GM19239 (cell line): Measurements from ENCODE around the gene AGK.

Source experiments
- DNase-seq: peaks from one replicate; pipeline ENCODE4 v3.0.0; 2011; ENCODE audit warnings: low spot score; ENCODE audit not compliant: insufficient read length
- FAIRE-seq: peaks from 2 replicates; lab custom pipeline; 2011; peaks lifted over from hg19 to GRCh38; lab: Jason Lieb, UNC

The AGK gene

DNA sequence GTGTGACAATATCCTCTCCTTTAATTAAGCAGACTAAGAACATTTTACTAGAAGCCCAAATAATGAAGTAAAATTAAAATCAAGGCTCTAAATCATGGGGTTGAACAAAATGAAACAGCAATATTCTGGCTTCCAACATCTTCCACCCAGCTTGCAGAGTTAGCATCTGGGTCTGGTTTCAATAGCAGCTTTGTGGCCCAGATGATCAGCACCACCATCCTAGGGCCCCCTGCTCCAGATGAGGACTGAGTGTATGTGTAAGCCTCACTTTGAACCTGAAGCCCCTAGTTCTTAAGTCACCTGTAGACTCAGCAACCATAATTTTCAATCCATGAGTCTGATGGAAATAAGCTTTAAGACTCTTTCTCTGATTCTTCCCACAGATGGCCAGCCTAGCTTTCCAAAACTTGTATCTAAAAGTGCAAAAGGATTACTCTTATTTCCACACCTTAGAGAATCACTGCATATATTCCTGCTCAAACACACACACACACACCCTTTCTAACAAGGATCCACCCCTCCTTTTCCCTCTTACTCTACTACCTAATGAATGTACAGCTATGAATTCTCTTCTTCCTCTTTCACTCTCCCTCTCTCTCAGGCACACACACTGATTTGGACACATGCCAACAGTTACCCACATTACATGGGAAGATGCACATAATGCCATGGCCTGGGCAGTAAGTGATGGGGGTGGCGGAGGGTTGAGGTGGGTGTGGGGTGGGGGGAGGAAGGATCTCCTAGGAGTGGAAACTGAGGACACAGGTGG, 147.2 kb downstream of the AGK start:
- no peak for FAIRE-seq
- DNase-seq = no peak

DNA sequence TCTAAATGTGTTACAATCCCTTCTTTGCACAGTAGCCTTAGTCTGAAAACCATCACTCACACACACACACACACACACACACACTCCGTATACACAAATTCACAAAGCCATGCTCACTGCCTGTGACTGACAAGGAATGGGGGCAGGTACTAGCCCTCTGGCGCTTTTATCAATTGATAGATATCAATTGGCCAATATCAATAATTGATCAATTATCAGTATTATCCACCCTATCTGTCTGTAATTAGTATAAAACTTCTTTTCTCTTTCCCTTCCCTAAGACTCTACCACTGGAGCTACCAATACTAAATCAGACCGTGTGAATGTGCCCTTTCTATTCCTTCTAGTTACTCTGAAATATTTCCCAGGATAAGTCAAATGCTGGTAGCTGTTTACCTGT, 148.7 kb downstream of the AGK start:
- FAIRE-seq (no peak), DNase-seq (no peak)

DNA sequence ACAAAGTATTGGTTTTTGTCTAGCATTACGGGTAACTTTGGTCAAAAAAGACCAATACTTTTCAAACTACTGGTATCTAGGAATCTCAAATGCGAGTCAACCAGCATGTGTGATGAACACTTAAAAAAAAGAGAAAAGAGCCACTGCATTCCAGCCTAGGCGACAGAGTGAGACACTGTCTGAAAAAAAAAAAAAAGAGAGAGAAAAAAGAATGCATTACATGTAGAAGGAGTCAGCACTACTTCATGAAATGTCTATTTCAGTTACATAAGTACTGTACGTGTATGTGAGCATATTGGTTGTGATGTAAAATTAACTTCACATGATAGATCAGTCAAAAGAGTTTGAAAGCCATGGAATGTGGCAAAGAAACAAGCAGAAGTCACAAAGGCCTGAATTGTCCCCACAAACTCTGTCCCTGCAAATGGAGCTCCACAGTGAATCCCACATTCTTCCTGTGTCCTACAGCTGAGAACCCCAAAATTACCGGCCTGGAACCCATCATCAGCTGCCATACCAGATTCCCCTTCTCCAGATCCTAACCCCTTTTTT, 149.2 kb downstream of the AGK start:
- no peak for FAIRE-seq
- no peak for DNase-seq

DNA sequence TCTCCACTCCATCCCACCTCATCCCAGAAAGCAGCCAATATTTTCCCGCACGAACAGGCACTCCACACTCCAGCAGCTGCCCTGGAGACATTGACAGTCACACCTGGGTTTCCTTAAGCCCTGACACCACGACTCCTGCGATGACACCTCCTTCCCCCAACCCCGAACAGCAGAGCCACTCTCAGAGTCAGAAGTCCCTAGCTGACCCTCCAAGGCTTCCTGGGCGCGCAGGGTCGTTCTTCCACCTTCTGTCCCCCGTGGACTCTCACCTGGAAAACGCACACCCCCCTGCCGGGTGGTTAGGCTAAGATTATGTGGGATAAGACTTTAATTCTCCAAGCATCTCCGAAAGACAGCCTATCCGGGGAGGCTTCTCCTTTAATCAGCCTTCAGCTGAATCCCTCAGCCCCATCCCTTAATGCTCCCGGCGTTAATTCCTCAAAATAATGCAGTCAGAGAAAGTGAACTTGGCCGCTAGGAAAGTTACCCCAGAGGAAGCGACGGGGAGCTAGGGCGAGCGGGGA, 149.7 kb downstream of the AGK start:
- DNase-seq (no peak), FAIRE-seq (peak; percentile 77)

DNA sequence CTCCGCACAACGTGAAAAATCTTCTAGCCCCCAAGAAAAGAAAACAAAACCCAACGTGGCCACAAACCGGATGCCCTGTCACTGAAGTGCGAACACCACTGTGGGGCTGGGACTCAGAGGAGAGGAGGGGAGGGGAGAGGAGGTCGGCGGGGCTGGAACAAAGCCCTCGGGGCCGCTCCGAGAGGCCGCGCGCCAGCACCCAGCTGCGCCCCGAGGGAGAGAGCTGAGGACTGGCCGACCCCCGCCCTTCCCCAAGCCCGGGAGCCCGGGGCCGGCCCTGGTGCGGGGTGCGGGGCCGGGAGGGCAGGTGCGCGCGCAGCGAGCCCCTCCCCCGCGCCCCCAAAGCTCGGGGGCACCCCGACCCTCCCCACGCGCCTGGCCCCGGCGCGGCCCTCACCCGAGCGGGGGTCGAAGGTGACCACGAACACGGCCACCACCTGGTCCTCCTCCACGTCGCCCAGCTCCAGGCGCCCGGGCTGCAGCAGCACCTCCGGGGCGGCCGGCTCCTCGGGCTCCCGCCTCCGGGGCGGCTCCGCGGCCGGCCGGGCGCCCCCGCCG, 150.4 kb downstream of the AGK start:
- DNase-seq (peak; percentile 80), FAIRE-seq (peak; percentile 96)

DNA sequence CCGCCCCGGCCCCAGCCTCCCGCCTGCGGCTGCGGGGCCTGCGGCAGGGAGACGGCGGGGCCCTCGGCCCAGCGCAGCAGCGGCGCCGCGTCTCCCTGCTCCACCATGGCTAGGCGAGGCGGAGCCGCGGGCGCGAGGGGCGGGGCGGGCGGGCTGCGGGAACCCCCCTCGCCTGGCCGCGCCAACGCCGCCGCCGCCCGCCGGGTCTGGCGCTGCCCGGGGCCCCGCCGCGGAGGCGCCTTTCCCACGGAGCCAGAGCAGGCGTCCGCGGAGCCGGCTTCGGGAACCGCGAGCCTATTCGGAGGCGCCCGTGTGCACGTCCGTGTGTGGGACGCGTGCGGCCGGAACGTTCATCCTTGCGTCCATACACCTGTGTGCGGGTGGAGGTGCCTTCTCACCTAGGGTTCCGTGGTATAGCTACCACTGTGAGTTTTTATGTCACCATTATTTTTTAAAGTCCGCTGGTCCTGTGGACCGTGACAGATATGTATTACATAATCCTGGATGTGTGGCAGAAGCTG, 150.9 kb downstream of the AGK start, which contains the start of gene DENND11:
Gene DENND11 (minus strand): TSS at position 120 of the 521 bp plus-strand sequence. CDS start 13 bp downstream, at position 107.
- peak; percentile 59 for DNase-seq
- no peak for FAIRE-seq

DNA sequence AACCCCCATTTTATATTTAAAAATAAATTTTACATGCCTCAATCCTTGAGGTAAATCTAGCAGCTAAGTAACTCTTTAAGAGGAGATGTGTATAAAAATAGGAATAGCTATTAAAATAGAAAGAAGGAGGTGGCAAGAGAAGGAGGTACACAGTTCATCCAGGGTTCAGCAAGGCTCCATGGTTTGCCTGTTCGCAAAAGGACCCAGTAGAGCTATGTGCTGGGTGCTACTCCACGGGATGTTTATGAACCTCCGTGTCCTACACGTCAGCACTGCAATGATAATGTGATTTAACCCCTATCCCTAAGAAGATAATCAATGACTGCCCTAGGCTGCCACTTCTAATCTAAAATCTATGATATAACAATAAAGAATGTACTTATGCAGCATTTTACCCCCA, 151.7 kb downstream of the AGK start:
- no peak for DNase-seq
- FAIRE-seq = no peak

GRCh38 chr7:141704112-141704511, 152.9 kb downstream of the AGK start:
- no peak for FAIRE-seq

GRCh38 chr7:141704741-141705140, 153.5 kb downstream of the AGK start:
- FAIRE-seq = no peak
- no peak for DNase-seq

More at GRCh38 chr7:141704112-141704511, 152.9 kb downstream of the AGK start:
- no peak for DNase-seq
